Skeletal muscle tissue (tissue), 4 donors: Measurements from ENCODE around the gene PTBP1. TPM values are rescaled to one million over a fixed set of nuclear protein-coding genes. Genes with fewer than 3 reads are reported as not detected.

Experiments
- H3K27ac ChIP-seq: one replicate; pipeline ENCODE4 v1.7.0; 2013; ENCODE audit warnings: mild to moderate bottlenecking, low read depth, low read length, inconsistent platforms
- H3K27me3 ChIP-seq, 3 donors: one replicate each; pipeline ENCODE4 v1.7.0; 2013; ENCODE audit warnings: low read length in 3 of 3; ENCODE audit not compliant: control insufficient read depth in 3 of 3, insufficient read depth in 3 of 3
- H3K36me3 ChIP-seq, 3 donors: one replicate each; pipeline ENCODE4 v1.7.0; 2013; ENCODE audit warnings: low read length in 3 of 3; ENCODE audit not compliant: control insufficient read depth in 3 of 3, insufficient read depth in 3 of 3
- H3K4me1 ChIP-seq, 3 donors: one replicate each; pipeline ENCODE4 v1.7.0; 2013; ENCODE audit warnings: low read length in 3 of 3, mild to moderate bottlenecking in 3 of 3; ENCODE audit not compliant: control insufficient read depth in 3 of 3, insufficient read depth in 3 of 3
- H3K4me3 ChIP-seq, 3 donors: one replicate each; pipeline ENCODE4 v1.7.0; 2013; ENCODE audit warnings: low read length in 3 of 3
- H3K9ac ChIP-seq, 3 donors: one replicate each; pipeline ENCODE4 v1.7.0; 2013; ENCODE audit warnings: low read length in 3 of 3, mild to moderate bottlenecking in 3 of 3, moderate library complexity in 2 of 3, low read depth in 1 of 3
- H3K9me3 ChIP-seq, 3 donors: one replicate each; pipeline ENCODE4 v1.7.0; 2013; ENCODE audit warnings: low read length in 3 of 3; ENCODE audit not compliant: control insufficient read depth in 3 of 3
- total RNA-seq: library from RNA; depleted of rRNA; stranded (reverse); fragments of >200 nt; gene quantifications from one replicate; pipeline ENCODE4 v1.2.3, GENCODE V29; 2014
- donor health status: Osteomylitis.

The PTBP1 gene
- total RNA-seq, 1 donor from 2014 or later: 50.1 TPM

- Histone ChIP-seq H3K36me3 (no peaks in the 10 kb centered on the region), H3K9ac (no peak overlapping the region), H3K27ac (no peak overlapping the region), H3K27me3 (peaks cover 0 to 16% (median 2%) of the 10 kb centered on the region in 3 donors), H3K4me3 (no peak overlapping the region), H3K4me1 (no peaks in the 10 kb centered on the region), H3K9me3 (no peaks in the 10 kb centered on the region)
Measured at GRCh38 chr19:771332-771785, 25.9 kb upstream of the PTBP1 start.

GRCh38 chr19:772063-772462, 25.2 kb upstream of the PTBP1 start:
- H3K4me3 ChIP-seq: no peak overlapping the region
- no peak overlapping the region for H3K9ac ChIP-seq
- no peaks in the 10 kb centered on the region for H3K9me3 ChIP-seq
- H3K4me1 ChIP-seq: no peaks in the 10 kb centered on the region
- H3K36me3 ChIP-seq: no peaks in the 10 kb centered on the region
- peaks cover 0 to 12% (median 0%) of the 10 kb centered on the region in 3 donors for H3K27me3 ChIP-seq
- no peak overlapping the region for H3K27ac ChIP-seq

GRCh38 chr19:772730-773436, 24.4 kb upstream of the PTBP1 start:
- Histone ChIP-seq H3K36me3 (no peaks in the 10 kb centered on the region), H3K27ac (no peak overlapping the region), H3K9ac (no peak overlapping the region), H3K4me1 (no peaks in the 10 kb centered on the region), H3K4me3 (no peak overlapping the region), H3K9me3 (no peaks in the 10 kb centered on the region), H3K27me3 (peaks cover 0 to 11% (median 0%) of the 10 kb centered on the region in 3 donors)

GRCh38 chr19:776549-776948, 20.7 kb upstream of the PTBP1 start:
- H3K36me3 ChIP-seq: no peaks in the 10 kb centered on the region
- peaks cover 4 to 5% (median 4%) of the 10 kb centered on the region in 3 donors for H3K4me1 ChIP-seq
- peaks cover 0 to 12% (median 9%) of the 10 kb centered on the region in 3 donors for H3K27me3 ChIP-seq
- H3K4me3 ChIP-seq: no peak overlapping the region
- H3K9ac ChIP-seq: no peak overlapping the region
- H3K9me3 ChIP-seq: no peaks in the 10 kb centered on the region
- no peak overlapping the region for H3K27ac ChIP-seq

- Histone ChIP-seq H3K9ac (no peak overlapping the region), H3K4me3 (peak overlapping the region in 1 of 3 donors; percentile 41), H3K4me1 (peaks cover 5 to 13% (median 9%) of the 10 kb centered on the region in 3 donors), H3K9me3 (no peaks in the 10 kb centered on the region), H3K36me3 (no peaks in the 10 kb centered on the region), H3K27ac (peak overlapping the region; percentile 47), H3K27me3 (peaks cover 7 to 13% (median 7%) of the 10 kb centered on the region in 3 donors)
Measured at GRCh38 chr19:778910-779653, 18.2 kb upstream of the PTBP1 start.

- H3K9ac ChIP-seq: no peak overlapping the region
- no peak overlapping the region for H3K4me3 ChIP-seq
- peaks cover 7 to 13% (median 7%) of the 10 kb centered on the region in 3 donors for H3K27me3 ChIP-seq
- H3K36me3 ChIP-seq: no peaks in the 10 kb centered on the region
- H3K4me1 ChIP-seq: peaks cover 8 to 13% (median 9%) of the 10 kb centered on the region in 3 donors
- H3K27ac ChIP-seq: no peak overlapping the region
- no peaks in the 10 kb centered on the region for H3K9me3 ChIP-seq
Measured at GRCh38 chr19:780935-781334, 16.3 kb upstream of the PTBP1 start.

- peak overlapping the region in 1 of 3 donors; percentile 57 for H3K9ac ChIP-seq
Measured at GRCh38 chr19:781800-782184, 15.5 kb upstream of the PTBP1 start.

GRCh38 chr19:782185-782877, 14.9 kb upstream of the PTBP1 start:
- Histone ChIP-seq H3K9ac (peak overlapping the region in 2 of 3 donors; percentile 38 to 57), H3K4me3 (peak overlapping the region in 1 of 3 donors; percentile 52)

More at GRCh38 chr19:781800-782184, 15.5 kb upstream of the PTBP1 start:
- Histone ChIP-seq H3K36me3 (no peaks in the 10 kb centered on the region), H3K4me1 (peaks cover 8 to 13% (median 9%) of the 10 kb centered on the region in 3 donors), H3K4me3 (peak overlapping the region in 1 of 3 donors; percentile 52), H3K27ac (peak overlapping the region; percentile 60), H3K9me3 (no peaks in the 10 kb centered on the region), H3K27me3 (peaks cover 7 to 13% (median 7%) of the 10 kb centered on the region in 3 donors)

GRCh38 chr19:782878-783668, 14.2 kb upstream of the PTBP1 start:
- H3K27me3 ChIP-seq: peaks cover 4 to 13% (median 7%) of the 10 kb centered on the region in 3 donors
- H3K9ac ChIP-seq: peak overlapping the region in 1 of 3 donors; percentile 57
- H3K9me3 ChIP-seq: no peaks in the 10 kb centered on the region
- H3K4me1 ChIP-seq: peaks cover 8 to 13% (median 9%) of the 10 kb centered on the region in 3 donors
- H3K27ac ChIP-seq: peak overlapping the region; percentile 60
- no peaks in the 10 kb centered on the region for H3K36me3 ChIP-seq
- H3K4me3 ChIP-seq: no peak overlapping the region

More at GRCh38 chr19:782185-782877, 14.9 kb upstream of the PTBP1 start:
- peaks cover 7 to 13% (median 7%) of the 10 kb centered on the region in 3 donors for H3K27me3 ChIP-seq
- H3K27ac ChIP-seq: peak overlapping the region; percentile 60
- H3K4me1 ChIP-seq: peaks cover 8 to 13% (median 9%) of the 10 kb centered on the region in 3 donors
- no peaks in the 10 kb centered on the region for H3K36me3 ChIP-seq
- H3K9me3 ChIP-seq: no peaks in the 10 kb centered on the region
